Activated CD8-positive, alpha-beta memory T cell treated with anti-CD3 and anti-CD28 coated beads, Interleukin-2, amount 50 U/mL, for 48 hours (primary cell): Measurements from ENCODE around the gene PRSS57.
"Not testable (repeated sequence)": the region's sequence is repeated elsewhere in the genome, so short reads cannot be mapped to it uniquely, and the experiment has no call there.

Experiments
- DNase-seq: peaks from one replicate; pipeline ENCODE4 v3.0.0-alpha.2; 2020

PRSS57 gene

GRCh38 chr19:666985-667573 is 28.2 kb downstream of the PRSS57 start:
- DNase-seq, result not testable (repeated sequence)

GRCh38 chr19:664913-665443 is 30.3 kb downstream of the PRSS57 start:
- DNase-seq, result peak; percentile 90

GRCh38 chr19:663682-664117 is 31.6 kb downstream of the PRSS57 start:
- no peak for DNase-seq

- DNase-seq, result peak; percentile 97
These were observed 32.1 kb downstream of the PRSS57 start, which contains the start of gene RNF126 for GRCh38 chr19:662962-663681. Gene RNF126 (minus strand): TSS chr19:663214. CDS start chr19:663121, 93 bp downstream.

- peak; percentile 84 for DNase-seq
These were observed 32.9 kb downstream of the PRSS57 start for GRCh38 chr19:662207-662961.

- peak; percentile 76 for DNase-seq
These were observed 33.6 kb downstream of the PRSS57 start for GRCh38 chr19:661427-662196.

- no peak for DNase-seq
These were observed 34.3 kb downstream of the PRSS57 start for GRCh38 chr19:660793-661426.

GRCh38 chr19:658916-659839 is 36.1 kb downstream of the PRSS57 start:
- DNase-seq, result no peak

- no peak for DNase-seq
These were observed 37.0 kb downstream of the PRSS57 start for GRCh38 chr19:658059-658839.

GRCh38 chr19:657611-658010 is 37.6 kb downstream of the PRSS57 start:
- no peak for DNase-seq

GRCh38 chr19:656751-657559 is 38.3 kb downstream of the PRSS57 start:
- DNase-seq, result no peak

- DNase-seq, result no peak
These were observed 39.6 kb downstream of the PRSS57 start for GRCh38 chr19:655691-656090.

- DNase-seq, result no peak
These were observed 41.8 kb downstream of the PRSS57 start for GRCh38 chr19:653425-653824.

- no peak for DNase-seq
These were observed 42.5 kb downstream of the PRSS57 start for GRCh38 chr19:652467-653389.

GRCh38 chr19:651991-652390 is 43.3 kb downstream of the PRSS57 start:
- DNase-seq, result no peak

- DNase-seq, result no peak
These were observed 44.0 kb downstream of the PRSS57 start for GRCh38 chr19:651114-651818.

- no peak for DNase-seq
These were observed 45.1 kb downstream of the PRSS57 start for GRCh38 chr19:650121-650520.
